ENCODE measurements around the gene RNU5D-1. TPM values are rescaled to one million over a fixed set of nuclear protein-coding genes. Genes with fewer than 3 reads are reported as not detected.

The RNU5D-1 gene
- total and polyA plus RNA-seq, 2 of the 13 experiments (the other 11 are each of a cell fraction or from before 2014, with no cell fraction given): 165 TPM; not detected in 1

- 0 out of 2 replicates have a peak, but pooled peaks have one; percentile 62 for TF ChIP-seq AFF4 (CRISPR knock-in tag; IDR thresholded peaks at IDR 0.05)
- no peak for TF ChIP-seq ZNF607 (CRISPR knock-in tag; IDR thresholded peaks at IDR 0.05; ENCODE audit: borderline replicate concordance)
- TF ChIP-seq AGO2 (optimal IDR thresholded peaks at IDR 0.05; ENCODE audit: low read depth, low read length): peak; percentile 5
- no peak for TF ChIP-seq THAP8 (CRISPR knock-in tag; IDR thresholded peaks at IDR 0.05; ENCODE audit: borderline replicate concordance)
- TF ChIP-seq ZNF33B (CRISPR knock-in tag; IDR thresholded peaks at IDR 0.05): no peak; the same call in 1 of the 2 replicates
Observed at GRCh38 chr1:44776730-44777068, 45.7 kb upstream of the RNU5D-1 start (continued).

- DNase-seq (ENCODE audit: low spot score) (no peak), ATAC-seq (0 out of 3 replicates have a peak, but pooled peaks have one; percentile 4), FAIRE-seq (no peak)
- Histone ChIP-seq H3K4me3 (replicated peaks in 1 of 3; ENCODE audit: insufficient read depth in 1 of 3, low read depth in 2 of 3, low read length in 3 of 3) (peak overlapping the region; percentile 84 to 97 (median 96)), H4K20me1 (ENCODE audit: insufficient read depth, low read length) (peaks cover 36% of the 10 kb centered on the region), H3K9me3 (ENCODE audit: low read length) (no peaks in the 10 kb centered on the region), H3K27me3 (ENCODE audit: control insufficient read depth in 1 of 2, insufficient read depth in 2 of 2, low read length in 2 of 2) (no peaks in the 10 kb centered on the region; a peak in 1 of 5 replicates), H2AFZ (ENCODE audit: low read length) (no peak overlapping the region), H3K79me2 (ENCODE audit: insufficient read depth, low read length) (peaks cover 35% of the 10 kb centered on the region), H3K4me1 (ENCODE audit: insufficient read depth, low read length) (peaks cover 34% of the 10 kb centered on the region), H3K4me2 (ENCODE audit: low read depth, low read length) (peak overlapping the region; percentile 95), H3K9ac (ENCODE audit: insufficient read depth, low read depth, low read length) (peak overlapping the region; percentile 91), H3K27ac (ENCODE audit: extremely low read length, insufficient read depth, low read length) (peak overlapping the region; percentile 81), H3K36me3 (replicated peaks in 1 of 2; ENCODE audit: control insufficient read depth in 1 of 2, insufficient read depth in 2 of 2, low read length in 2 of 2) (peaks cover 12 to 24% of the 10 kb centered on the region in 2 experiments)
- intact Hi-C loops (cut with micrococcal nuclease; ENCODE audit: unreplicated experiment) (no loop called here), in situ Hi-C loops (cut with HindIII; ENCODE audit: extremely low pct_ligation_motif_present, low pct_unique_long_range_greater_than_20kb) (no loop called here)
- CTCF ChIA-PET (ENCODE audit: low intra/inter-chr PET ratio, low total read pairs): no interaction called here
- BruUV-seq (replicated peaks): TSS peak; percentile 69
- POLR2A ChIA-PET: interaction anchor here (0.7 to 4.0 kb wide), 24 partner anchors 8 to 775 kb away, joined by 3 to 47 read pairs (median 8); partner anchors contain the start of genes AKR1A1, BEST4, BTBD19 and DYNLT4
- WGBS (ENCODE audit: low lambda C conversion rate): 1% methylated on average over 19 of the region's 36 CpGs
- TF ChIP-seq TBL1XR1 (IDR thresholded peaks at IDR 0.05; ENCODE audit: borderline replicate concordance, low read length, partially characterized antibody) (no peak), HNF1B (CRISPR knock-in tag; IDR thresholded peaks at IDR 0.05) (0 out of 2 replicates have a peak, but pooled peaks have one; percentile 18), THRA (CRISPR knock-in tag; IDR thresholded peaks at IDR 0.05; ENCODE audit: borderline replicate concordance) (no peak), ZNF556 (CRISPR knock-in tag; IDR thresholded peaks at IDR 0.05; ENCODE audit: borderline replicate concordance) (peak; percentile 19; the same call in 1 of the 2 replicates), ZNF678 (CRISPR knock-in tag; IDR thresholded peaks at IDR 0.05) (0 out of 2 replicates have a peak, but pooled peaks have one; percentile 43), ZBTB8A (CRISPR knock-in tag; IDR thresholded peaks at IDR 0.05; ENCODE audit: borderline replicate concordance, low read depth) (no peak; the same call in 1 of the 2 replicates)
Observed at GRCh38 chr1:44775930-44776729, 45.2 kb upstream of the RNU5D-1 start.

Measured in HepG2 (cell line).